Activated T-cell treated with anti-CD3 and anti-CD28 coated beads, Interleukin-2, amount 50 U/mL, for 1 hour (primary cell): ENCODE measurements around the gene AURKAIP1.

Experiments used
- DNase-seq: peaks from one replicate; pipeline ENCODE4 v3.0.0-alpha.2; 2020

The AURKAIP1 gene

GRCh38 chr1:1331068-1331965, 43.7 kb downstream of the AURKAIP1 start, which contains the start of gene TAS1R3:
Gene TAS1R3, plus strand, starts transcription at chr1:1331280. Its CDS starts 66 bp downstream, at chr1:1331346.
- no peak for DNase-seq

- DNase-seq, result no peak
These were observed 44.5 kb downstream of the AURKAIP1 start for GRCh38 chr1:1330366-1331067.

- DNase-seq, result no peak
These were observed 45.5 kb downstream of the AURKAIP1 start for GRCh38 chr1:1329304-1330210.

- no peak for DNase-seq
These were observed 46.8 kb downstream of the AURKAIP1 start for GRCh38 chr1:1328254-1328653.

- no peak for DNase-seq
These were observed 47.7 kb downstream of the AURKAIP1 start for GRCh38 chr1:1327291-1327690.

GRCh38 chr1:1326075-1326605, 48.9 kb downstream of the AURKAIP1 start:
- no peak for DNase-seq

- DNase-seq, result no peak
These were observed 49.5 kb downstream of the AURKAIP1 start for GRCh38 chr1:1325288-1326074.

GRCh38 chr1:1324524-1325287, 50.3 kb downstream of the AURKAIP1 start, which contains the start of the genes CPTP and INTS11:
Gene CPTP, plus strand, starts transcription at chr1:1324802. Its CDS starts 2,109 bp downstream, at chr1:1326911.
Gene INTS11, minus strand, starts transcription at chr1:1324660. Its CDS starts 52 bp downstream, at chr1:1324608.
- DNase-seq, result peak; percentile 95

- no peak for DNase-seq
These were observed 50.9 kb downstream of the AURKAIP1 start for GRCh38 chr1:1324084-1324523.
